Measurements from ENCODE around the gene BCAS4.

The BCAS4 gene

DNA sequence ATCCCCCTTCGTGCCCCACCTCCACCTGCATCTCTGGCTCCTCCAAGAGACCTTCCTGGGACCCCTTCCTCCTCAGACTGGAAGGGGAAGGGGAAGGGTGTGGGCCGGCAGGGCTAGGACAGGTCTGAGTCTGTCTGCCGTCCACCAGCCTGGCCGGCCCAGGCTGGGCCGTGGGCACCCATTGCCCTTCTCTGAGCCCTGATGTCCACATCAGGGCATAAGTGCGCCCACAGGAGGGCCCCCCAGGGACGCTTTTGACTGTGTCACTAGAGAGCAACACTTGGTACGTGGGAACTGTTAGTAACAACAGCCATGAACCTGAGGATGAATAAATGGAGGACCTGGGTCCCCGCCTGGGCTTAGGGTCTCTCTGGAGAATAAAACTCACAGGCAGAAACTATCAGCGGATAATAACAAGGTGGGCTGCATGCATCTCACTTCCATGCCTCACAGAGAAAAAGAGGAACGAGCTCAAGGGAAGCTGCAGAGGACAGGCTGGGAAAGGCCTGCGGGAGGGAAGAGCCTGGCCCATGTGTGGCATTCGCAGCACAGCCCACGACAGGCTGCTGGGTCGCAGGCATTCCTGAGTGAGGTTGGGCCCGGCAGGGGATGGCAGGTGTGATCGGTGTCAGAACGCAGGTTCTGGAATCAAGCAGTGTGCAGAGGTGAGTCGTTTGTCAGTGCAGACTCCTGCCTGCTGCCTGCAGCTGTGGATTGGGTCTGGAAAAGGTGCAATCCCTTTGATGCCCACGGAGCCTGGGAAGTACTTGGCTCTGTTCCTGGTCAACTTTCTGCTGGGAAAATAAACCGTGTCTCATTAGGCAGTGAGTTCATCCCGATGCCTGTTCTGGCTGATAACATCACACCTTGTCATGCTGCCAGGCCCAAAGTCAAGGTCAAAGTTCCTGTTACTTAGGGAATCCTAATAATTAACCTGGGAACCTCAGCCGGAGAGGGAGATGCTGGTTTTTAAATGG lies 60.9 kb downstream of the BCAS4 start:
- no peak for DNase-seq (ENCODE audit: low read depth in 2 of 2)

DNA sequence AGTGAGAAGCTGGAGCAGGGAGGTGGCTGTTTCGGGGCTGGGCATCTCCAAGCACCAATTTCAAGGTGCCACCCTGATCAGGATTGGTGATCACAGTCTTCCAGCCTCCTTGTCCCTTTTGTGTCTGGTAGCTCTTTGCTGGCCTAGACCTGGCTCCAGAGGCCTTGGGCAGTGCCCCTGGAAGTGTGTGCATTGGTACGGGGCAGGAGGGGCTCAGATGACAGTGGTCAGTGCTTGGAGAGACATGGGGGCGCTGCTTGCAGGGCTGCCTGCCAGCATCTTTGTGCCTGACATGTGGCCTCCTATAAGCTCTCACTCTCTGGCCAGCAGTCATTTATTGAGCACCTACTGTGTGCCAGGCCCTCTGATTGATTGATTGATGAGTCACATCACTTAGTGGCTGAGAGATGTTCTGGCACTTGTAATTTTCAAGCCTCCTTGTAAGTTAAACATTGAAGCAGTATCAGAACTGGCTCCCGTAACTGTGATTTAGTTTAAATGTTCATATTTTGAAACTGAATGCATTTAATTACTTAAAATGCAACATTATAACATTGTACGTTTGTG lies 61.7 kb downstream of the BCAS4 start:
- no peak for DNase-seq (ENCODE audit: low read depth in 2 of 2)

- DNase-seq (ENCODE audit: low read depth in 2 of 2), result no peak
These were observed 62.5 kb downstream of the BCAS4 start for GRCh38 chr20:50857348-50857747.

DNA sequence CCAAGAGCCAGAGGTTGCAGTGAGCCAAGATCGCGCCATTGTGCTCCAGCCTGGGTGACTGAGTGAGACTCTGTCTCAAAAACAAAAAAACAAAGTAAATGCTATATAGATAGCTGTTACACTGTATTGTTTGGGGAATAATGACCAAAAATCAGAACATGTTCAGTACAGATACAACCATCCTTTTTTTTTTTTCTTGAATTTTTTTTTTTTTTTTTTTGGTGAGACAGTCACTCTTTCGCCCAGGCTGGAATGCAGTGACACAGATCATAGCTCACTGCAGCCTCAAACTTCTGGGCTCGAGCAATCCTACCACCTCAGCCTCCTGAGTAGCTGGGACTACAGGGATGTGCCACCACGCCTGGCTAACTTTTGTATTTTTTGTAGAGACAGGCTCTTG lies 63.7 kb downstream of the BCAS4 start:
- no peak for DNase-seq (ENCODE audit: low read depth in 2 of 2)

DNA sequence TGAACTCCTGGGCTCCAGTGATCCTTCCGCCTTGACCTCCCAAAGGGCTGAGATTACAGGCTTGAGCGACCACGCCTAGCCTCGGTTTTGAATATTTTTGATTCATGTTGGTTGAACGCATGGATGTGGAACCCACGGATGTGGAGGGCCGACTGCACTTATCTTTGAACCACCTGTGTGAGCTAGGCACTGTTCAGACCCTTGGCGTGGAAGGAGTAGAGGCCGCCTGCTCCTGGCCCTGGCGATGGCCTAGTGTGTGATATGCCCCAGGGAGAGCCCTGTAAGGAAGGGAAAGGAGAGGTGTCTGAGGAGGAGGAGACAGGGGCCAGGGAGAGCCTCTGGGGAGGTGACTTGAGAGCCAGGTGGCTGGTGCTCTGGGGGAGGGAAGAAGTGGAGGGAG lies 64.3 kb downstream of the BCAS4 start:
- no peak for DNase-seq (ENCODE audit: low read depth in 2 of 2)

- no peak for DNase-seq (ENCODE audit: low read depth in 2 of 2)
These were observed 66.2 kb downstream of the BCAS4 start for GRCh38 chr20:50861012-50861411.

GRCh38 chr20:50862546-50862945 lies 67.7 kb downstream of the BCAS4 start:
- DNase-seq (ENCODE audit: low read depth in 2 of 2), result no peak

DNA sequence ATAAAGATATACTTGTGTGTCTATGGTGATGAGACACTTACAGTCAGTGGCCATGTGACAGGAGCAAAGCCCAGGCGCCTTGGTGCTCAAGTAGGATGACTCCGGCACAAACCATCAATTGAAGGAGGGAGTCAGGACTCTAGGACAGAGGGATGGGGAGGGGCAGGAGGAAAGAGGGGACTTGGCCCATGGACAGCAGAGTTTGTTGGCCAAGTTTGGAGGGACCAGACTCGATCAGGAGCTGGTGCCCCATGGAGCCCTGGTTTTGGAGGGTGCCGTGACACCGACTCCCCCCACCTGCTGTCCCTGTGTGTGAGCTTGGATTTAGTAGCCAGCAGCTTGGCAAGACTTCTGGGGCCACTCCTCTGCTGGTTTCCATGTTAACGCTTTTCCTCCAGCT lies 70.3 kb downstream of the BCAS4 start:
- no peak for DNase-seq (ENCODE audit: low read depth in 2 of 2)

GRCh38 chr20:50865591-50865990 lies 70.7 kb downstream of the BCAS4 start:
- no peak for DNase-seq (ENCODE audit: low read depth in 2 of 2)

DNA sequence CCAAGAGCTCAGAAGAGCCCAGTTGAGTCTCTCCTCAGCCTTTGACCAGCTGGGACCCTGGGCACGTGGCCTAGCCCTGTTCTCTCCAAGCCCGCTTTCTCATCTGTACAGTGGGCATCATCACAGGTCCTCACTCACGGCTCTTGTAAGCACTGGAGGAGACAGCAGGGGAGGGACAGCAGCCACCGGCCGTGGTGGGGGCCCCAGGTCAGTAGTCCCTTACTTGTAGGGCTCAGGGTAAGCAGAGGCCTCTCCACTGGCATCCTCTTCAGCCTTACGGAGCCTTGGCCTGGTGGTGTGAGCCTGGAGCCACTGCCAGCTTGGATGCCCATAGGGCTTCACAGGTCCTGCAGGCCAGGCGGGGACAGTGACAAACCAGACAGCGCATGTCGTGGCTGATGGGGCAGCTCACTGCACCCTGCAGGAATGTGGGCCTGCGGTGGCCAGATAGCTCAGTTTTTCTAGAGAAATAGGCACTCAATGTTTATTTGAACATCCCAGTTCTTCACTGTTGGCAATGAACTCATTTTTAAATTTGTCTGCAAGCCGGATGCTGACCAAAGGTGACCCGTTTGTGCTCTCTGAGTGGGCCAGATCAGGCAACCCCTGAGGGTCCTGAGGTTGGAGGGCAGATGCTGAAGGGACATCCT lies 71.3 kb downstream of the BCAS4 start:
- no peak for DNase-seq (ENCODE audit: low read depth in 2 of 2)

GRCh38 chr20:50866831-50867230 lies 72.0 kb downstream of the BCAS4 start:
- DNase-seq (ENCODE audit: low read depth in 2 of 2), result no peak

- DNase-seq (ENCODE audit: low read depth in 2 of 2), result no peak
These were observed 72.9 kb downstream of the BCAS4 start for GRCh38 chr20:50867805-50868204.

DNA sequence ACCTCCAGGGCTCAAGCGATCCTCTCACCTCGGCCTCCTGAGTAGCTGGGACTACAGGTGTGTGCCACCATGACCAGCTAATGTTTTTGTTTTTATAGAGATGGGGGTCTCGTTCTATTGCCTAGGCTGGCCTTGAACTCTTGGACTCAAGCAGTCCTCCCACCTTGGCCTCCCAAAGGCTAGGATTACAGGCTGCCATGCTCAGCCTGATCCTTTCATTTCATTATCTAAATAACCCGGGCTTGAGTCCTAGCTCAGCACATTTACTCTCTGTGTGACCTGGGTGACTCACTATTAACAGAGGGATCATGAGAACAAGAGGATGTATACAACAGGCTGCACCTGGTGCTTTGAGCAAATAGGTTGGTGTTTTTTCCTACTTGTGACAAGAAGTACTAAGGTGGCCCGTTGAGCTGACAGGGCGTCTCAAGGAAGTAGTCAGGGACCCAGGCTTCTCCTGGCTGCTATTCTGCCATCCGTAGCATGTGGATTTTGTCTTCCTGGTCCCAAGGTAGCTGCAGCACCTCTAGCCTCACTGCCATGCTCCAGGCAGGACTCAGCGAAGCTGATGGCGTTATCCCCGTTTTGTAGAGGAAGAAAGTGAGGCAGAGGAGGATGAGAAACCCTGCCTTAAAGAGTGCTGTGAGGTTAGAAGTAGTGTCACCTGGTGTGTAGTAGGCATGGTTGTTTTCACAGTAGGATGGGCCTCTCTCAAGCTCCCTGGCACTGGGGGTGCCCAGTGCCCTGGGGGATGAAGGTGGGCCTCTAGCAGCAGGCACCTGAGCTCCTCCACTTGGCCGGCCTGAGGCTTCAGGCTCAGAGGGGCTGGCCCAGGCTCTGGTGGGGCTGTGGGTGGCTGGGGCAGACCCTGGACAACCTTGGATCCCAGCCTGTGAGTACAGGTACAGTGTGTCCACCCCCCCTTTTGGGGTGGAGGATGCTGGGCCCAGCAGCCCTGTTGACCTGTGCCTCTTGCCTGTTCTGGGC lies 73.9 kb downstream of the BCAS4 start:
- DNase-seq (ENCODE audit: low read depth in 2 of 2), result no peak

GRCh38 chr20:50870561-50871161 lies 75.8 kb downstream of the BCAS4 start:
- DNase-seq (ENCODE audit: low read depth in 2 of 2), result no peak

GRCh38 chr20:50872560-50873425 lies 77.9 kb downstream of the BCAS4 start:
- no peak for DNase-seq (ENCODE audit: low read depth in 2 of 2)

DNA sequence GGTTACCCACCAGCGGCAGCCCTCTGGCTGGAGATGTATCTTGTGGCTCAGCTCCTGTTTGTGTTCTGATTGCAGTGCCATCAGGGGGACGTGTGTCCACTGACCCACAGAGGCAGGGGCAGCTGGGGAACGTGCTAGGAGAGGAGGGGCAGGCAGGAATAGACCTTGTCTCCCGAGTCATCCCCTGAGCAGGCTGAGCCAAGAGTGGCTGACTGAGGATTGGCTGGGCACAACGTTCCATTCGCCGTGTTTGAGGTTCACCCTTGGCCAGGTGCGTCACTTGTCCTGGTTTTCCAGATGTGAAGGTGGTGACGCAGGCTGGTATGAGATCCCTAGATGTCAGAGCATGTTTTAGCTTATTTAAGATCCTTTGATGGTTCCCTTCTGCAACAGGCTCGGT lies 78.7 kb downstream of the BCAS4 start:
- no peak for DNase-seq (ENCODE audit: low read depth in 2 of 2)

- no peak for DNase-seq (ENCODE audit: low read depth in 2 of 2)
These were observed 79.4 kb downstream of the BCAS4 start for GRCh38 chr20:50874111-50874757.

DNA sequence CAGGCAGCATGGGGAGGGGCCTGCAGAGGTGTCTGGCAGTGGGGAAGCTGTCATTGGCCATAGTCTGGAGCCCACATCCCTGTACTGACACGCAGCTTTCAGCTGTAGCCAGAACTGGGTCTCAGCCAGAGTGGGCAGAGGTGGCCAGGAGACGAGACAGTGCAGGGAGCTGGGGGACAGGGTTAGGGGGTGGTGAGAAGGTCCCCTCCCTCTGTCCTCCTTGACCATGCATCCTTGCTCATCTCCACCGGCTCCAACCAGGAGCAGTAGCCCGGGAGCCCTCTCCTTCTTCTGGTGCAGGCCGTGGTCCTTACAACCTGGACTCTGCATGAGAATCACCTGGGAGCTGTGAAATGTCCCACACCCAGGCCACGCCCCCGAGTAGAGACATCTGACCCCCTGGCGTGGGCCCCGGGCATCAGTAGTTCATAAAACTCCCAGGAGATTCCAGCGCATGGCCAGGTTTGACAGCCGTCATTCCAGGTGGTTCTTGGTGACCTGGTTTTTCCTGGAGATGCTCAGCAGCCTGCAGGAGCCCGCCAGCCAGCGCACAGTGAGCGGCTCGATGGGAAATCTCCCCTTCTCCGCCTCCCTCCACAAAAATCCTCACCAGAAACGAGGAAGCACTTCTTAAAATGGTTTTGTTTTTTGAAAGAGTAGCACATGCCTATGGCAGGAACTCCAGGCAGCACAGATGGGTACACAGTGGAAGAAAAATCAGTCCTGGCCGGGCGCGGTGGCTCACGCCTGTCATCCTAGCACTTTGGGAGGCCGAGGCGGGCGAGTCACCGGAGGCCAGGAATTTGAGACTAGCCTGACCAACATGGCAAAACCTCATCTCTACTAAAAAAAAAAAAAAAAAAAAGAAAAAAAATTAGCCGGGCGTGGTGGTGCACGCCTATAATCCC lies 80.2 kb downstream of the BCAS4 start:
- DNase-seq (ENCODE audit: low read depth in 2 of 2), result no peak

All from activated CD8-positive, alpha-beta memory T cell treated with anti-CD3 and anti-CD28 coated beads for 4 hours (primary cell).